GM23338 (cell line): Measurements from ENCODE around the gene FOXP2. TPM values are rescaled to one million over a fixed set of nuclear protein-coding genes. Genes with fewer than 3 reads are reported as not detected.

Source experiments
- ATAC-seq: fragments of 200-7000 bp; cut with Tn5 transposase; 3 replicates; pipeline ENCODE4 v1.9.1; 2020
- DNase-seq: peaks from one replicate; pipeline ENCODE4 v3.0.0-alpha.2; 2015; ENCODE audit warnings: low spot score
- H2AFZ ChIP-seq: fragments of 200-600 bp; sonication (generic); 2 replicates; pipeline ENCODE4 v1.8.0; 2016; ENCODE audit warnings: antibody characterized with exemption, mild to moderate bottlenecking, moderate library complexity
- H3F3A ChIP-seq: fragments of 200-600 bp; sonication (generic); replicated peaks from 2 replicates; pipeline ENCODE4 v1.8.0; 2017; ENCODE audit warnings: antibody characterized with exemption, mixed run types, low read depth
- H3K27ac ChIP-seq: fragments of 200-600 bp; sonication (generic); 2 replicates; pipeline ENCODE4 v1.6.1; 2016; ENCODE audit warnings: low read depth
- H3K27me3 ChIP-seq: fragments of 200-600 bp; sonication (generic); 2 replicates; pipeline ENCODE4 v1.8.0; 2016; ENCODE audit warnings: mild to moderate bottlenecking, mixed run types, moderate library complexity; ENCODE audit not compliant: insufficient read depth
- H3K36me3 ChIP-seq: fragments of 200-600 bp; sonication (generic); 2 replicates; pipeline ENCODE4 v1.8.0; 2016; ENCODE audit warnings: mild to moderate bottlenecking; ENCODE audit not compliant: insufficient read depth
- H3K4me1 ChIP-seq: fragments of 200-600 bp; sonication (generic); 2 replicates; pipeline ENCODE4 v1.8.0; 2016; ENCODE audit warnings: mild to moderate bottlenecking, moderate library complexity; ENCODE audit not compliant: insufficient read depth
- H3K4me2 ChIP-seq: fragments of 200-600 bp; sonication (generic); 2 replicates; pipeline ENCODE4 v1.7.1; 2017; ENCODE audit warnings: mixed run types
- H3K4me3 ChIP-seq: fragments of 200-600 bp; sonication (generic); 2 replicates; pipeline ENCODE4 v1.6.1; 2016; ENCODE audit warnings: mixed run types
- H3K79me2 ChIP-seq: fragments of 200-600 bp; sonication (generic); replicated peaks from 2 replicates; pipeline ENCODE4 v1.8.0; 2017; ENCODE audit warnings: mild to moderate bottlenecking; ENCODE audit not compliant: insufficient read depth
- H3K9me2 ChIP-seq: fragments of 200-600 bp; sonication (generic); 2 replicates; pipeline ENCODE4 v1.8.0; 2017; ENCODE audit not compliant: insufficient read depth
- H4K20me1 ChIP-seq: fragments of 200-600 bp; sonication (generic); replicated peaks from 2 replicates; pipeline ENCODE4 v1.8.0; 2017; ENCODE audit warnings: mild to moderate bottlenecking; ENCODE audit not compliant: insufficient read depth
- H3K27ac Mint-ChIP-seq: 2 replicates; pipeline ENCODE4 v1.8.0; 2020; ENCODE audit warnings: inconsistent platforms, mild to moderate bottlenecking, moderate library complexity, mixed read lengths
- H3K27me3 Mint-ChIP-seq: 3 replicates; pipeline ENCODE4 v1.8.0; 2022; ENCODE audit warnings: low read depth, mild to moderate bottlenecking, moderate library complexity, mixed read lengths, inconsistent platforms; ENCODE audit not compliant: insufficient read depth, poor library complexity
- H3K36me3 Mint-ChIP-seq: 3 replicates; pipeline ENCODE4 v1.8.0; 2021; ENCODE audit warnings: low read depth, mild to moderate bottlenecking, inconsistent platforms, moderate library complexity, mixed read lengths
- H3K4me1 Mint-ChIP-seq: 3 replicates; pipeline ENCODE4 v1.8.0; 2020; ENCODE audit warnings: mild to moderate bottlenecking, inconsistent platforms, mixed read lengths
- H3K4me3 Mint-ChIP-seq: 3 replicates; pipeline ENCODE4 v1.8.0; 2021; ENCODE audit warnings: moderate library complexity, mild to moderate bottlenecking, inconsistent platforms, mixed read lengths
- H3K9me3 Mint-ChIP-seq: 3 replicates; pipeline ENCODE4 v1.8.0; 2020; ENCODE audit warnings: moderate library complexity, mild to moderate bottlenecking, inconsistent platforms, mixed read lengths
- CREB1 ChIP-seq: fragments of 250-450 bp; sonication (Bioruptor Pico); IDR thresholded peaks from 2 replicates; pipeline ENCODE4 v1.5.0; 2020; ENCODE audit warnings: low read depth, mild to moderate bottlenecking, moderate library complexity
- EZH2 ChIP-seq: fragments of 200-600 bp; sonication (generic); IDR thresholded peaks from one replicate; pipeline ENCODE4 v1.8.0; 2017; ENCODE audit warnings: antibody characterized with exemption, mild to moderate bottlenecking, low read depth; ENCODE audit not compliant: unreplicated experiment
- EZH2phosphoT487 ChIP-seq: fragments of 200-600 bp; sonication (generic); IDR thresholded peaks from one replicate; pipeline ENCODE4 v1.8.1; 2018; ENCODE audit warnings: antibody characterized with exemption; ENCODE audit not compliant: unreplicated experiment
- JUNB ChIP-seq: IDR thresholded peaks from one replicate; pipeline ENCODE4 v1.6.1; 2016; ENCODE audit warnings: antibody characterized with exemption; ENCODE audit not compliant: unreplicated experiment
- NANOG ChIP-seq: IDR thresholded peaks from 2 replicates; pipeline ENCODE4 v1.6.1; 2016; ENCODE audit warnings: antibody characterized with exemption, borderline replicate concordance
- POLR2AphosphoS5 ChIP-seq: IDR thresholded peaks from 2 replicates; pipeline ENCODE4 v1.6.1; 2016; ENCODE audit warnings: antibody characterized with exemption, low read depth
- STAT1 ChIP-seq: IDR thresholded peaks from one replicate; pipeline ENCODE4 v1.6.1; 2016; ENCODE audit warnings: antibody characterized with exemption; ENCODE audit not compliant: unreplicated experiment
- ZNF114 ChIP-seq: fragments of 250-450 bp; sonication (Bioruptor Pico); IDR thresholded peaks from 2 replicates; pipeline ENCODE4 v1.5.0; 2020; ENCODE audit warnings: mild to moderate bottlenecking, moderate library complexity
- ZNF331 ChIP-seq: fragments of 250-450 bp; sonication (Bioruptor Pico); IDR thresholded peaks from 2 replicates; pipeline ENCODE4 v1.5.0; 2020; ENCODE audit warnings: low read depth, mild to moderate bottlenecking, moderate library complexity
- polyA plus RNA-seq: library from polyadenylated mRNA; unstranded; fragments of >200 nt; fragmentation: Nextera tagmentation; extraction: Ambion mirVana; gene quantifications from 2 replicates; pipeline ENCODE4 v1.2.1, GENCODE V29; 2016
- total RNA-seq: library from RNA; depleted of rRNA; stranded (reverse); fragments of >200 nt; shearing (Covaris generic); gene quantifications from 2 replicates; pipeline ENCODE4 v1.2.3, GENCODE V29; 2014
- TF ChIP-seq, protein P1 (sequence below): IDR thresholded peaks from one replicate; pipeline ENCODE4 v1.6.1; 2018; ENCODE audit warnings: antibody characterized with exemption; ENCODE audit not compliant: unreplicated experiment
- TF ChIP-seq, protein P2 (sequence below): fragments of 250-450 bp; sonication (Bioruptor Pico); IDR thresholded peaks from 2 replicates; pipeline ENCODE4 v1.5.0; 2020; ENCODE audit warnings: mild to moderate bottlenecking, moderate library complexity
- TF ChIP-seq, protein P3 (sequence below): IDR thresholded peaks from 2 replicates; pipeline ENCODE4 v1.6.1; 2016; ENCODE audit warnings: antibody characterized with exemption

The FOXP2 gene
- total and polyA plus RNA-seq, 2 experiments from 2014 or later, result 0.03 to 0.24 TPM

DNA sequence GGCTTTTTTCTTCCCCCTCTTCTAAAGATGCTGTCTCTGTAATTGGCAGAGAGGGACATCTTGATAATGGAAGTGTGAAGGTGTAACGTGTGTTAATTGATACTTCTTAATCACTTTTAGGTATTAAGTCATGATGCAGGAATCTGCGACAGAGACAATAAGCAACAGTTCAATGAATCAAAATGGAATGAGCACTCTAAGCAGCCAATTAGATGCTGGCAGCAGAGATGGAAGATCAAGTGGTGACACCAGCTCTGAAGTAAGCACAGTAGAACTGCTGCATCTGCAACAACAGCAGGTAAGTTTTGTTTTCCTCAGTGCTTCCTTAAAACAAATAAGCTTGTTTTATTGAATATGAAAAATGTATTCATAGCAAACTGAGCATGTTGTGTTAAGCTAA lies 11.8 kb downstream of the FOXP2 start:
- Histone ChIP-seq H3K4me2 (no peak overlapping the region), H3K9me2 (no peaks in the 10 kb centered on the region), H3K4me1 (no peaks in the 10 kb centered on the region), H3K27me3 (no peaks in the 10 kb centered on the region), H2AFZ (no peak overlapping the region), H3K36me3 (no peaks in the 10 kb centered on the region), H3F3A (no peaks in the 10 kb centered on the region), H3K27ac (no peak overlapping the region), H4K20me1 (no peaks in the 10 kb centered on the region), H3K79me2 (no peaks in the 10 kb centered on the region), H3K4me3 (no peak overlapping the region)
- Mint-ChIP-seq H3K9me3 (no peaks in the 10 kb centered on the region), H3K36me3 (no peaks in the 10 kb centered on the region), H3K27ac (no peak overlapping the region), H3K27me3 (no peaks in the 10 kb centered on the region), H3K4me1 (no peaks in the 10 kb centered on the region; the same call in 2 of the 3 replicates), H3K4me3 (no peak overlapping the region)
- DNase-seq (no peak), ATAC-seq (no peak)
- TF ChIP-seq EZH2phosphoT487 (no peak), NANOG (no peak), STAT1 (no peak), CREB1 (no peak), POLR2AphosphoS5 (no peak), JUNB (no peak), ZNF331 (CRISPR knock-in tag) (no peak), ZNF114 (CRISPR knock-in tag) (no peak), EZH2 (no peak)
- TF ChIP-seq, protein P1, sequence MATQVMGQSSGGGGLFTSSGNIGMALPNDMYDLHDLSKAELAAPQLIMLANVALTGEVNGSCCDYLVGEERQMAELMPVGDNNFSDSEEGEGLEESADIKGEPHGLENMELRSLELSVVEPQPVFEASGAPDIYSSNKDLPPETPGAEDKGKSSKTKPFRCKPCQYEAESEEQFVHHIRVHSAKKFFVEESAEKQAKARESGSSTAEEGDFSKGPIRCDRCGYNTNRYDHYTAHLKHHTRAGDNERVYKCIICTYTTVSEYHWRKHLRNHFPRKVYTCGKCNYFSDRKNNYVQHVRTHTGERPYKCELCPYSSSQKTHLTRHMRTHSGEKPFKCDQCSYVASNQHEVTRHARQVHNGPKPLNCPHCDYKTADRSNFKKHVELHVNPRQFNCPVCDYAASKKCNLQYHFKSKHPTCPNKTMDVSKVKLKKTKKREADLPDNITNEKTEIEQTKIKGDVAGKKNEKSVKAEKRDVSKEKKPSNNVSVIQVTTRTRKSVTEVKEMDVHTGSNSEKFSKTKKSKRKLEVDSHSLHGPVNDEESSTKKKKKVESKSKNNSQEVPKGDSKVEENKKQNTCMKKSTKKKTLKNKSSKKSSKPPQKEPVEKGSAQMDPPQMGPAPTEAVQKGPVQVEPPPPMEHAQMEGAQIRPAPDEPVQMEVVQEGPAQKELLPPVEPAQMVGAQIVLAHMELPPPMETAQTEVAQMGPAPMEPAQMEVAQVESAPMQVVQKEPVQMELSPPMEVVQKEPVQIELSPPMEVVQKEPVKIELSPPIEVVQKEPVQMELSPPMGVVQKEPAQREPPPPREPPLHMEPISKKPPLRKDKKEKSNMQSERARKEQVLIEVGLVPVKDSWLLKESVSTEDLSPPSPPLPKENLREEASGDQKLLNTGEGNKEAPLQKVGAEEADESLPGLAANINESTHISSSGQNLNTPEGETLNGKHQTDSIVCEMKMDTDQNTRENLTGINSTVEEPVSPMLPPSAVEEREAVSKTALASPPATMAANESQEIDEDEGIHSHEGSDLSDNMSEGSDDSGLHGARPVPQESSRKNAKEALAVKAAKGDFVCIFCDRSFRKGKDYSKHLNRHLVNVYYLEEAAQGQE, result no peak
- TF ChIP-seq, protein P2, sequence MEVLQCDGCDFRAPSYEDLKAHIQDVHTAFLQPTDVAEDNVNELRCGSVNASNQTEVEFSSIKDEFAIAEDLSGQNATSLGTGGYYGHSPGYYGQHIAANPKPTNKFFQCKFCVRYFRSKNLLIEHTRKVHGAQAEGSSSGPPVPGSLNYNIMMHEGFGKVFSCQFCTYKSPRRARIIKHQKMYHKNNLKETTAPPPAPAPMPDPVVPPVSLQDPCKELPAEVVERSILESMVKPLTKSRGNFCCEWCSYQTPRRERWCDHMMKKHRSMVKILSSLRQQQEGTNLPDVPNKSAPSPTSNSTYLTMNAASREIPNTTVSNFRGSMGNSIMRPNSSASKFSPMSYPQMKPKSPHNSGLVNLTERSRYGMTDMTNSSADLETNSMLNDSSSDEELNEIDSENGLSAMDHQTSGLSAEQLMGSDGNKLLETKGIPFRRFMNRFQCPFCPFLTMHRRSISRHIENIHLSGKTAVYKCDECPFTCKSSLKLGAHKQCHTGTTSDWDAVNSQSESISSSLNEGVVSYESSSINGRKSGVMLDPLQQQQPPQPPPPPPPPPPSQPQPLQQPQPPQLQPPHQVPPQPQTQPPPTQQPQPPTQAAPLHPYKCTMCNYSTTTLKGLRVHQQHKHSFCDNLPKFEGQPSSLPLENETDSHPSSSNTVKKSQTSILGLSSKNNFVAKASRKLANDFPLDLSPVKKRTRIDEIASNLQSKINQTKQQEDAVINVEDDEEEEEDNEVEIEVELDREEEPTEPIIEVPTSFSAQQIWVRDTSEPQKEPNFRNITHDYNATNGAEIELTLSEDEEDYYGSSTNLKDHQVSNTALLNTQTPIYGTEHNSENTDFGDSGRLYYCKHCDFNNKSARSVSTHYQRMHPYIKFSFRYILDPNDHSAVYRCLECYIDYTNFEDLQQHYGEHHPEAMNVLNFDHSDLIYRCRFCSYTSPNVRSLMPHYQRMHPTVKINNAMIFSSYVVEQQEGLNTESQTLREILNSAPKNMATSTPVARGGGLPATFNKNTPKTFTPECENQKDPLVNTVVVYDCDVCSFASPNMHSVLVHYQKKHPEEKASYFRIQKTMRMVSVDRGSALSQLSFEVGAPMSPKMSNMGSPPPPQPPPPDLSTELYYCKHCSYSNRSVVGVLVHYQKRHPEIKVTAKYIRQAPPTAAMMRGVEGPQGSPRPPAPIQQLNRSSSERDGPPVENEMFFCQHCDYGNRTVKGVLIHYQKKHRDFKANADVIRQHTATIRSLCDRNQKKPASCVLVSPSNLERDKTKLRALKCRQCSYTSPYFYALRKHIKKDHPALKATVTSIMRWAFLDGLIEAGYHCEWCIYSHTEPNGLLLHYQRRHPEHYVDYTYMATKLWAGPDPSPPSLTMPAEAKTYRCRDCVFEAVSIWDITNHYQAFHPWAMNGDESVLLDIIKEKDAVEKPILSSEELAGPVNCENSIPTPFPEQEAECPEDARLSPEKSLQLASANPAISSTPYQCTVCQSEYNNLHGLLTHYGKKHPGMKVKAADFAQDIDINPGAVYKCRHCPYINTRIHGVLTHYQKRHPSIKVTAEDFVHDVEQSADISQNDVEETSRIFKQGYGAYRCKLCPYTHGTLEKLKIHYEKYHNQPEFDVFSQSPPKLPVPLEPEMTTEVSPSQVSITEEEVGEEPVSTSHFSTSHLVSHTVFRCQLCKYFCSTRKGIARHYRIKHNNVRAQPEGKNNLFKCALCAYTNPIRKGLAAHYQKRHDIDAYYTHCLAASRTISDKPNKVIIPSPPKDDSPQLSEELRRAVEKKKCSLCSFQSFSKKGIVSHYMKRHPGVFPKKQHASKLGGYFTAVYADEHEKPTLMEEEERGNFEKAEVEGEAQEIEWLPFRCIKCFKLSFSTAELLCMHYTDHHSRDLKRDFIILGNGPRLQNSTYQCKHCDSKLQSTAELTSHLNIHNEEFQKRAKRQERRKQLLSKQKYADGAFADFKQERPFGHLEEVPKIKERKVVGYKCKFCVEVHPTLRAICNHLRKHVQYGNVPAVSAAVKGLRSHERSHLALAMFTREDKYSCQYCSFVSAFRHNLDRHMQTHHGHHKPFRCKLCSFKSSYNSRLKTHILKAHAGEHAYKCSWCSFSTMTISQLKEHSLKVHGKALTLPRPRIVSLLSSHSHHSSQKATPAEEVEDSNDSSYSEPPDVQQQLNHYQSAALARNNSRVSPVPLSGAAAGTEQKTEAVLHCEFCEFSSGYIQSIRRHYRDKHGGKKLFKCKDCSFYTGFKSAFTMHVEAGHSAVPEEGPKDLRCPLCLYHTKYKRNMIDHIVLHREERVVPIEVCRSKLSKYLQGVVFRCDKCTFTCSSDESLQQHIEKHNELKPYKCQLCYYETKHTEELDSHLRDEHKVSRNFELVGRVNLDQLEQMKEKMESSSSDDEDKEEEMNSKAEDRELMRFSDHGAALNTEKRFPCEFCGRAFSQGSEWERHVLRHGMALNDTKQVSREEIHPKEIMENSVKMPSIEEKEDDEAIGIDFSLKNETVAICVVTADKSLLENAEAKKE, result no peak
- TF ChIP-seq, protein P3, sequence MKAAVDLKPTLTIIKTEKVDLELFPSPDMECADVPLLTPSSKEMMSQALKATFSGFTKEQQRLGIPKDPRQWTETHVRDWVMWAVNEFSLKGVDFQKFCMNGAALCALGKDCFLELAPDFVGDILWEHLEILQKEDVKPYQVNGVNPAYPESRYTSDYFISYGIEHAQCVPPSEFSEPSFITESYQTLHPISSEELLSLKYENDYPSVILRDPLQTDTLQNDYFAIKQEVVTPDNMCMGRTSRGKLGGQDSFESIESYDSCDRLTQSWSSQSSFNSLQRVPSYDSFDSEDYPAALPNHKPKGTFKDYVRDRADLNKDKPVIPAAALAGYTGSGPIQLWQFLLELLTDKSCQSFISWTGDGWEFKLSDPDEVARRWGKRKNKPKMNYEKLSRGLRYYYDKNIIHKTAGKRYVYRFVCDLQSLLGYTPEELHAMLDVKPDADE, result no peak
